Measurements from ENCODE around the gene TOX2.

The TOX2 gene

GRCh38 chr20:43916073-43916880 lies 1.6 kb downstream of the TOX2 start:
- DNase-seq (ENCODE audit: low read depth, low spot score): no peak

DNA sequence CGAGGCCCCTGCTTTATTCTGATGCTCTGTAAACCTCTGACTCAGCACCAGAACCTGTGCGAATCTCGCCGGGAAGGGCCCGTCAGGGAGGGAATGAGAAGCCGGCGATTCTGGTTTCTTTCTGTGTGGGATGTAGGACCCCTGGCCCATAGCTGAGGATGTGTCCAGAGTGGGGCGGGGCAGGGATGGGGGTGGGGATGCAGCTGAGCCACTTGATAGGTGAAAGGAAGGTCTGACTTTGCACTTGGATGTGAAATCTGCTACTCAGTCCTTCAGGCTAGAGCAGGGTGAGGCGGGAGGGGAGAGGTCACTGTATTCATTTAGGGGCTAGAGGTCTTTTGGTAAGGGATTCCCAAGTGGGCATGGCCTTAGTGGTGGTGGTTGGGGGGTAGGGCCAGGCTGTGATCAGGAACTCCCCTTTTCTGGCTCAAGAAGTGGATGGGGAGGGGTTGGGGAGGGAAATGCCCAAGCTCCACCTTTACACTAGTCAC lies 2.3 kb downstream of the TOX2 start:
- no peak for DNase-seq (ENCODE audit: low read depth, low spot score)

DNA sequence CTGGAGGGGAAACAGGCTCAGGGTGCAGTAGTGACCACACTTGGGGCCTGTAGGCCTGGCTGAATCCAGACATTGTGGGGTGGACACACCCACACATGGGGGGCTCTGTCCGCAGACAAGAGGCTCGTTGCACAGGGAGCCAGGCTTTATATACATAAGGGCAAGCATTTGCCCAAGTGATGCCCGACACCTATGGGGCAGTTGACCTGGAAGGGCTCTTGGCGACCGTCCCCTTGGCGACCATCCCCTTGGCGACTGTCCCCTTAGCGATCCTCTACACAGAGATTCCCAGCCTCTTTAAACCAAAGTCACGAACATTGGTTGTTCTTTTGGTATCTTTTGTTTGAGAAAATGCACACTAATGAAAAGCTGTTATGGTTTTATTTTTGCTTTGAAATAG lies 2.7 kb downstream of the TOX2 start:
- no peak for DNase-seq (ENCODE audit: low read depth, low spot score)

DNA sequence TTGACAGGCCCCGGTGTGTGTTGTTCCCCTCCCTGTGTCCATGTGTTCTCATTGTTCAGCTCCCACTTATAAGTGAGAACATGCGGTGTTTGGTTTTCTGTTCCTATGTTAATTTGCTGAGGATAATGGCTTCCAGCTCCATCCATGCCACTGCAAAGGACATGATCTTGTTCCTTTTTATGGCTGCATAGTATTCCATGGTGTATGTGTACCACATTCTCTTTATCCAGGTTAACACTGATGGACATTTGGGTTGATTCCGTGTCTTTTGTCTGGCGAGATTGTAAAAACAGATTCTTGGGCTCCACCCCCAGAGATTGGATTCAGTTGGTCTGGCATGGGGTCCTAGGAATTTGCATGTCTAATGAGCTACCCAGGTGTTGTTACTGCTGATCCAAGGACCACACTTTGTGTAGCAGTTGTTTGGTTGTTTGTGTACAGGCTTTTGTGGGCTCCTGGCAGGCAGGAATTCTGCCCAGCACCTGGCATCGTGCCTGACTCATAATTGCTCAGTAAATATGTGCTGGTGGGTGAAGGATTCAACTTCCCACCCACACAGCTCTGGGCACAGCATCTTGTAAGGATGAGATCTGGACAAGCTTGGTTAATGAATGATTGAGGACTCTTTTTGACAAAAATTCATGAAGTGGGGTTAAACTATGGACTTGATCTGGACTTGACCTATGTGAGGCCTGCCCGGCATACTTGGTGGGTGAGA lies 5.2 kb downstream of the TOX2 start:
- no peak for DNase-seq (ENCODE audit: low read depth, low spot score)

DNA sequence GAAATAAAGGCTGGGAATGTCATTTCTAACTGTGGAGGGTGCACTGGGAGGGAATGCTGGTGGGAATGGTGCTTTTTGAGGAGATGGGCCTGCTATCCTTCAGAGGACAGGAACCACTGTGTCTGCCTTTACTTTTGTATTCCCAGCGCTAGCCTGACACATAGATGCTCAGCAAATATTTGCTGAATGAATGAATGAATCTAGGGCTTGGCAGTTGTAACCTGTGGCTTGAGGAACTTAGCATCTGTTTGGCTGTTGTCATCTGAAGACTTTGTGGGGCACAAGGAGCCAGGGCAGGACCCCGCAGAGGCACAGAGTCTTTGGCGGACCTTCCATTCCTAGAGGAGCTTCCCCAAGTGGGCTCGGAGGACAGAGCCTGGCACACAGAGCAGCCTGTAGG lies 6.1 kb downstream of the TOX2 start:
- DNase-seq (ENCODE audit: low read depth, low spot score): no peak

- no peak for DNase-seq (ENCODE audit: low read depth, low spot score)
Observed at GRCh38 chr20:43921227-43921780, 6.7 kb downstream of the TOX2 start.

DNA sequence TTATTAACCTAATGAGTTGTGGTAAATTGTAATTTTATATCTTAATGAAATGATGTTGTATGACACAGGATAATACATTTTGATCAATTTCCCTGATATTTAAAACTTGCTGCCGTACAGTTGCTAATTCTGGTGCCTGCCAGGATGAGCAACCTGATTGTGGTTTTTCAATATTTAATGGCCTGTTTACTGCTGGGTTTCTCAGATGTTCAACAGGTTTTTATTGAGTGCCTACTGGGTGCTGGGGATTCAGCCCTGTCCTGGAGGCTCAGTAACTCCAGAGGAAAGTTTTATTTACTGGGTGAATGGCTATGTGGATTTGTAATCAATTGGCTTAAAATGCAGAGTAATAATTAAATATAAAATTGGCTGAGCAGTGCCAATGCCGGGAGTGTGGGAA lies 8.0 kb downstream of the TOX2 start:
- DNase-seq (ENCODE audit: low read depth, low spot score): no peak

DNA sequence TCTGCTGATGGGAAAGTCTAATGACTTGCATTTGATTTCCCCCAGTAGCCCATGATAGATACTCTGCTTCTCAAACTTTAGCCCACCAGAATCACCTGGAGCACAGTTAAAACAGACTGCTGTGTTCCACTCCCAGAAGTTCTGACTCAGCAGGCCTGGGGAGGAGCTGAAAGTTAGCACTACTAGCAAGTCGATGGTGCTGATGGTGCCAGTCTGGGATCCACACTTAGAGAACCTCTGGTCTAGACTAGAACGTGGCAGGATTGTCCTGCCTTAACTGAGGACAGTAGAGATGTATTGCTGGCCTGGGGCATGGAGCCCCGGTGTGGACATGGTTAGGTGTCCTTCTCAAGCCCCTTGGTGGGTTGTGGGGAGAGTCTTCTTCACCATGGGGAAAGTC lies 8.7 kb downstream of the TOX2 start:
- no peak for DNase-seq (ENCODE audit: low read depth, low spot score)

GRCh38 chr20:43923917-43924316 lies 9.3 kb downstream of the TOX2 start:
- no peak for DNase-seq (ENCODE audit: low read depth, low spot score)

GRCh38 chr20:43925215-43925614 lies 10.6 kb downstream of the TOX2 start:
- DNase-seq (ENCODE audit: low read depth, low spot score): no peak

- no peak for DNase-seq (ENCODE audit: low read depth, low spot score)
Observed at GRCh38 chr20:43925801-43926200, 11.1 kb downstream of the TOX2 start.

GRCh38 chr20:43926287-43927050 lies 11.8 kb downstream of the TOX2 start:
- no peak for DNase-seq (ENCODE audit: low read depth, low spot score)

DNA sequence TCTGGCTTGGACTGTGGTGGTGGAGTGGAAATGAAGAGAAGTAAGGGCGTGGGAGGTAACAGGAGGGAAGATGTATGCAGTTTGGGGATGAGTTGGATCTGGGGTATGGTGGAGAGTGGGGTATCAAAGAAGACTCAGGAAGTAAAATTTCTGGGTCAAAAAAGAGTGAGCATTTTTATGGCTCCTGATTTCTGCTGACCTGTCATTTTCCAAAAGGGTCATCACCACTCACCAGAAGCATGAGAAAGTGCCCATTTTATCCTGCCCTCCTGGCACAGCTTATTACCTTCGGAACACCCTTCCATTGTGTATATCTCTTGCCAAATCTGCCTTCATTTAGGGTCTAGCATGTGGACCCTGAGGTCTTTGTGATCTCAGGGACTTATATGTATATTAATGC lies 17.3 kb downstream of the TOX2 start:
- DNase-seq (ENCODE audit: low read depth, low spot score): no peak

GRCh38 chr20:43934833-43935232 lies 20.2 kb downstream of the TOX2 start:
- no peak for DNase-seq (ENCODE audit: low read depth, low spot score)

GRCh38 chr20:43936104-43936770 lies 21.6 kb downstream of the TOX2 start:
- DNase-seq (ENCODE audit: low read depth, low spot score): no peak

GRCh38 chr20:43936805-43937204 lies 22.2 kb downstream of the TOX2 start:
- DNase-seq (ENCODE audit: low read depth, low spot score): no peak

- DNase-seq (ENCODE audit: low read depth, low spot score): no peak
Observed at GRCh38 chr20:43937591-43937990, 22.9 kb downstream of the TOX2 start.

GRCh38 chr20:43938017-43938655 lies 23.5 kb downstream of the TOX2 start:
- DNase-seq (ENCODE audit: low read depth, low spot score): no peak

GRCh38 chr20:43938932-43939761 lies 24.5 kb downstream of the TOX2 start:
- peak; percentile 49 for DNase-seq (ENCODE audit: low read depth, low spot score)

DNA sequence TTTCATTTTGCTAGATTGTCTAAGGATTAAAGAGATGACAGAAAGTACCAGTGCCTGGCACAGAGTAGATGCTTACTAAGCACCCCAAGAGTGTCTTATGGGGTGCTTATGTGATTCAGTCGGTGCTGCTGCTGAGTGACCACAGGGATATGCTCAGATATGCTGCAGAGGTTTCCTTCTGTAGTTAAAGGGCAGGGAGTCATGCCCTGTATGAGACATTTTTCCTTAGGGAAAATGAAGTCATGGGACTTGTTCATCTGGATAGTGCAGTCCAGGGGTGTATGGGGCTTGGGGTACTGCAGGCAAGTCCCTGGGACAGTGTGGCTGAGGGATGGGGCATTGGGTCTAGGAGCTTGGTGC lies 25.1 kb downstream of the TOX2 start:
- no peak for DNase-seq (ENCODE audit: low read depth, low spot score)

Data from smooth muscle cell of the brain vasculature (primary cell).